GM23248 (cell line): ENCODE results near the gene SKOR2.

Experiments used
- EZH2 ChIP-seq: fragments of 200-600 bp; sonication (generic); IDR thresholded peaks from 2 replicates; pipeline ENCODE4 v1.6.1; 2018; ENCODE audit warnings: antibody characterized with exemption, mild to moderate bottlenecking; ENCODE audit not compliant: insufficient read depth, poor library complexity, severe bottlenecking
- EZH2phosphoT487 ChIP-seq: fragments of 200-600 bp; sonication (generic); IDR thresholded peaks from 2 replicates; pipeline ENCODE4 v1.6.1; 2018; ENCODE audit warnings: antibody characterized with exemption, moderate library complexity, mild to moderate bottlenecking, low read depth; ENCODE audit not compliant: insufficient read depth

DNA sequence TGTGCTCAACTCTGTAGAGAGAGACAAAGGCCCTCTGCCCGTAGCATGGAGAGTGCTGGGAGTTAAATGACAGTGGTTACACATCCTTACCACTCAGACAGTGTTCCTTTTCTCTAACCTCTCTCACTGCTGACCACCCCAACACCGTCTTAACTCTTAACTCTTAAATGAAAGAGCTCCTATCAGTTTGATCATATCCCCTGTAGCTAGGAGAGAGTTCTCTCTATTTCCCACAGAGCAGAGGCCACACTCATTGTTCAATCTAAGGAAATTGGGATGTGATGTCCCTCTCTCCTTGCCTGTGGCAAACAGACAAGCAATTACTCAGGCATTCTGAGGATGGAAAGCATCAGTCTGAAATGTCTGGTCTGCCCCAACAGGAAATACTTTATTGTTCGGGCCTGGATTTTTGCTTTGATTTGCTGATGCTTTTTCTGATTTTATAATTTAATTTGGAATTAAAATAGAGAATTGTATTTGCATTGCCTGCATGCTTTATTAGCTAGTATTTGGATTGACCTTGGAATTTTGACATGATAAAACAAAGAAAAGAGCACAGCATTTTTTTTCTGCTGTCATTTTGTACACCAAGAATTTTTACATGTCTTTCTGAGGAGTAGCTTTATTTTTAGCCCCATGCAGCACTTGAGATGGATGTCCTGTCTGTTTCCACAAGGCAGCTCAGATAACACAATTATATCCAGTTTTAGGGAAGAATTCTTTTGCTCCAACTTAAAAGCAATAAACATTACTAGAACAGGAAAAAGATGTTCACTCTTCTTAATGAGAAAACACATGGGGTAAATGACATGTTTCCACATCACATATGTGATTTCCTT, 47.6 kb downstream of the SKOR2 start:
- TF ChIP-seq EZH2phosphoT487 (no peak), EZH2 (no peak)
